CD1c-positive myeloid dendritic cell (primary cell): ENCODE measurements around the gene TSPY1.
"Not testable (repeated sequence)": the region's sequence is repeated elsewhere in the genome, so short reads cannot be mapped to it uniquely, and the experiment has no call there.

ENCODE experiments used
- DNase-seq: peaks from one replicate; pipeline ENCODE4 v3.0.0-alpha.2; 2016; ENCODE audit errors: extremely low spot score

Gene TSPY1, protein sequence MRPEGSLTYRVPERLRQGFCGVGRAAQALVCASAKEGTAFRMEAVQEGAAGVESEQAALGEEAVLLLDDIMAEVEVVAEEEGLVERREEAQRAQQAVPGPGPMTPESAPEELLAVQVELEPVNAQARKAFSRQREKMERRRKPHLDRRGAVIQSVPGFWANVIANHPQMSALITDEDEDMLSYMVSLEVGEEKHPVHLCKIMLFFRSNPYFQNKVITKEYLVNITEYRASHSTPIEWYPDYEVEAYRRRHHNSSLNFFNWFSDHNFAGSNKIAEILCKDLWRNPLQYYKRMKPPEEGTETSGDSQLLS

GRCh38 chrY:9466655-9467054, at the start of gene TSPY1:
Gene TSPY1 (plus strand): TSS chrY:9466955. CDS start chrY:9467001, 46 bp downstream.
- DNase-seq = not testable (repeated sequence)

GRCh38 chrY:9486967-9487366, 20.2 kb downstream of the TSPY1 start, which contains the start of gene TSPY9:
Gene TSPY9 (plus strand): TSS chrY:9487267. CDS start chrY:9487313, 46 bp downstream.
- not testable (repeated sequence) for DNase-seq

DNA sequence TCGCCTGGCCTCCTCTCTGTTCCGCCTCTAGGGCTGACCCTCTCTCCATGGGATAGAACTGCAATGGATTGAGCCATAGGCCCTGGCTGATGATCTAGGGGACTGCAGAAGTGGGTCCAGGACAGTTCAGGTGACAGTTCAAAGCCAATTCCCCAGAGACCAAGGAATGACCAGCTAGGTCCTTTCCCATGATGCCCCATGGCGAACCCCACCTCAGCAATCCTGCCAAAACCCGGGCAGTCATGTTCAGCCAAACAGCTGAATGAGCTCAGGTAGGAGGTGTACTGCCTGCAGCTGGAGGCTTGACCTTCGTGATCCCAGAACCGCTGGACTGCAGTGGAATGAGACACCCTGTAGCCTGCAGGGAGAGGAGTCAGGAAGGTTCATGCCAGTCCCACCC, 37.6 kb downstream of the TSPY1 start:
- DNase-seq = not testable (repeated sequence)

- not testable (repeated sequence) for DNase-seq
Measured at GRCh38 chrY:9516287-9516686, 49.5 kb downstream of the TSPY1 start.
